Measurements from ENCODE around the gene ST3GAL3. TPM values are rescaled to one million over a fixed set of nuclear protein-coding genes. Genes with fewer than 3 reads are reported as not detected.

The ST3GAL3 gene
- polyA plus RNA-seq, 1 of the 3 experiments (the other 2 are of a cell fraction): 20.6 TPM

DNA sequence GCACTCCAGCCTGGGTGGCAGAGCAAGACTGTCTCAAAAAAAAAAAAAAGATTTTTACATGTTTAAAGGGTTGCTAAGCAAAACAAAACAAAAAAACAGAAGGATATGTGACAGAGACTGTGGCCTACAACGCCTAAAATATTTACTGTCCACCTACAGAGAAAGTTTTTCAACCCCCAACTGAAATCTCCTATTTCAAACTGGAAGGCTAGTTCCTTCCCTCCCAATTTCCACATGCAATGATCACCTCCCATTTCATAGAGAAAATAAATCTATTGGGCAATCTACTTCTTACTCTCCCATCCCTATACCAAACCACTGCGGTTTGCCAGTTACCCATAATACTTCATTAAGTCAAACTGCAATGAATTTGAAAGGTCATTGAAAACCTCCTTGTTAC lies 74.2 kb downstream of the ST3GAL3 start:
- DNase-seq: no peak
- H2AFZ ChIP-seq (ENCODE audit: low read depth): no peak overlapping the region
- no peaks in the 10 kb centered on the region for H4K20me1 ChIP-seq (ENCODE audit: insufficient read depth)
- no peak overlapping the region for H3K4me3 ChIP-seq (ENCODE audit: low read depth in 2 of 2, low read length in 1 of 2)
- ChIA-PET POLR2A (no interaction called here), CTCF (interaction anchor here (1.4 kb wide), 1 partner anchor 153 kb away, joined by 3 read pairs; no protein-coding TSS in a partner anchor)
- H3K27me3 ChIP-seq (ENCODE audit: insufficient read depth): no peaks in the 10 kb centered on the region
- 96% methylated on average over 2 of the region's 2 CpGs for WGBS (ENCODE audit: low lambda C conversion rate)
- peaks cover 5% of the 10 kb centered on the region; the same call in 1 of the 2 replicates for H3K79me2 ChIP-seq (ENCODE audit: insufficient read depth)
- H3K9ac ChIP-seq: no peak overlapping the region
- H3K4me2 ChIP-seq: no peak overlapping the region
- H3K36me3 ChIP-seq (replicated peaks in 1 of 2; ENCODE audit: control insufficient read depth in 1 of 2, insufficient read depth in 2 of 2, low read length in 1 of 2): peaks cover 0 to 13% of the 10 kb centered on the region in 2 experiments
- no peaks in the 10 kb centered on the region for H3F3A ChIP-seq (replicated peaks; ENCODE audit: insufficient read depth)
- peaks cover 4% of the 10 kb centered on the region; the same call in 1 of the 2 replicates for H3K9me3 ChIP-seq
- TF ChIP-seq SMC3 (IDR thresholded peaks at IDR 0.05; ENCODE audit: low read depth, low read length) (no peak), SIN3A (IDR thresholded peaks at IDR 0.05; ENCODE audit: borderline replicate concordance, low read depth, low read length) (no peak), TEAD4 (IDR thresholded peaks at IDR 0.05; ENCODE audit: borderline replicate concordance, insufficient read depth) (no peak), FOXJ3 (CRISPR knock-in tag; IDR thresholded peaks at IDR 0.05) (no peak), TCF12 (IDR thresholded peaks at IDR 0.05) (no peak), MEF2A (IDR thresholded peaks at IDR 0.05; ENCODE audit: borderline replicate concordance, low read depth) (no peak), NFIC (IDR thresholded peaks at IDR 0.05; ENCODE audit: borderline replicate concordance) (no peak), ELF1 (IDR thresholded peaks at IDR 0.05) (no peak)
- TF ChIP-seq, protein P1, sequence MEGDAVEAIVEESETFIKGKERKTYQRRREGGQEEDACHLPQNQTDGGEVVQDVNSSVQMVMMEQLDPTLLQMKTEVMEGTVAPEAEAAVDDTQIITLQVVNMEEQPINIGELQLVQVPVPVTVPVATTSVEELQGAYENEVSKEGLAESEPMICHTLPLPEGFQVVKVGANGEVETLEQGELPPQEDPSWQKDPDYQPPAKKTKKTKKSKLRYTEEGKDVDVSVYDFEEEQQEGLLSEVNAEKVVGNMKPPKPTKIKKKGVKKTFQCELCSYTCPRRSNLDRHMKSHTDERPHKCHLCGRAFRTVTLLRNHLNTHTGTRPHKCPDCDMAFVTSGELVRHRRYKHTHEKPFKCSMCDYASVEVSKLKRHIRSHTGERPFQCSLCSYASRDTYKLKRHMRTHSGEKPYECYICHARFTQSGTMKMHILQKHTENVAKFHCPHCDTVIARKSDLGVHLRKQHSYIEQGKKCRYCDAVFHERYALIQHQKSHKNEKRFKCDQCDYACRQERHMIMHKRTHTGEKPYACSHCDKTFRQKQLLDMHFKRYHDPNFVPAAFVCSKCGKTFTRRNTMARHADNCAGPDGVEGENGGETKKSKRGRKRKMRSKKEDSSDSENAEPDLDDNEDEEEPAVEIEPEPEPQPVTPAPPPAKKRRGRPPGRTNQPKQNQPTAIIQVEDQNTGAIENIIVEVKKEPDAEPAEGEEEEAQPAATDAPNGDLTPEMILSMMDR (IDR thresholded peaks at IDR 0.05): no peak
- TF ChIP-seq, protein P2, sequence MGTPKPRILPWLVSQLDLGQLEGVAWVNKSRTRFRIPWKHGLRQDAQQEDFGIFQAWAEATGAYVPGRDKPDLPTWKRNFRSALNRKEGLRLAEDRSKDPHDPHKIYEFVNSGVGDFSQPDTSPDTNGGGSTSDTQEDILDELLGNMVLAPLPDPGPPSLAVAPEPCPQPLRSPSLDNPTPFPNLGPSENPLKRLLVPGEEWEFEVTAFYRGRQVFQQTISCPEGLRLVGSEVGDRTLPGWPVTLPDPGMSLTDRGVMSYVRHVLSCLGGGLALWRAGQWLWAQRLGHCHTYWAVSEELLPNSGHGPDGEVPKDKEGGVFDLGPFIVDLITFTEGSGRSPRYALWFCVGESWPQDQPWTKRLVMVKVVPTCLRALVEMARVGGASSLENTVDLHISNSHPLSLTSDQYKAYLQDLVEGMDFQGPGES (IDR thresholded peaks at IDR 0.05; ENCODE audit: low read depth, low read length): no peak
- TF ChIP-seq, protein P3, sequence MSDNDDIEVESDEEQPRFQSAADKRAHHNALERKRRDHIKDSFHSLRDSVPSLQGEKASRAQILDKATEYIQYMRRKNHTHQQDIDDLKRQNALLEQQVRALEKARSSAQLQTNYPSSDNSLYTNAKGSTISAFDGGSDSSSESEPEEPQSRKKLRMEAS (IDR thresholded peaks at IDR 0.05; ENCODE audit: low read depth): no peak
- TF ChIP-seq, protein P4, sequence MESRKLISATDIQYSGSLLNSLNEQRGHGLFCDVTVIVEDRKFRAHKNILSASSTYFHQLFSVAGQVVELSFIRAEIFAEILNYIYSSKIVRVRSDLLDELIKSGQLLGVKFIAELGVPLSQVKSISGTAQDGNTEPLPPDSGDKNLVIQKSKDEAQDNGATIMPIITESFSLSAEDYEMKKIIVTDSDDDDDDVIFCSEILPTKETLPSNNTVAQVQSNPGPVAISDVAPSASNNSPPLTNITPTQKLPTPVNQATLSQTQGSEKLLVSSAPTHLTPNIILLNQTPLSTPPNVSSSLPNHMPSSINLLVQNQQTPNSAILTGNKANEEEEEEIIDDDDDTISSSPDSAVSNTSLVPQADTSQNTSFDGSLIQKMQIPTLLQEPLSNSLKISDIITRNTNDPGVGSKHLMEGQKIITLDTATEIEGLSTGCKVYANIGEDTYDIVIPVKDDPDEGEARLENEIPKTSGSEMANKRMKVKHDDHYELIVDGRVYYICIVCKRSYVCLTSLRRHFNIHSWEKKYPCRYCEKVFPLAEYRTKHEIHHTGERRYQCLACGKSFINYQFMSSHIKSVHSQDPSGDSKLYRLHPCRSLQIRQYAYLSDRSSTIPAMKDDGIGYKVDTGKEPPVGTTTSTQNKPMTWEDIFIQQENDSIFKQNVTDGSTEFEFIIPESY (IDR thresholded peaks at IDR 0.05; ENCODE audit: borderline replicate concordance, low read depth): no peak
- TF ChIP-seq, protein P5, sequence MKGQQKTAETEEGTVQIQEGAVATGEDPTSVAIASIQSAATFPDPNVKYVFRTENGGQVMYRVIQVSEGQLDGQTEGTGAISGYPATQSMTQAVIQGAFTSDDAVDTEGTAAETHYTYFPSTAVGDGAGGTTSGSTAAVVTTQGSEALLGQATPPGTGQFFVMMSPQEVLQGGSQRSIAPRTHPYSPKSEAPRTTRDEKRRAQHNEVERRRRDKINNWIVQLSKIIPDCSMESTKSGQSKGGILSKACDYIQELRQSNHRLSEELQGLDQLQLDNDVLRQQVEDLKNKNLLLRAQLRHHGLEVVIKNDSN (IDR thresholded peaks at IDR 0.05; ENCODE audit: borderline replicate concordance, low read depth): no peak
- H3K9me2 ChIP-seq: no peaks in the 10 kb centered on the region
- H3K27ac ChIP-seq (ENCODE audit: low read depth in 2 of 2, low read length in 1 of 2): no peak overlapping the region
- H3K4me1 ChIP-seq (ENCODE audit: control insufficient read depth in 1 of 2, insufficient read depth in 2 of 2, low read depth in 1 of 2, low read length in 1 of 2): peaks cover 0 to 20% of the 10 kb centered on the region in 2 experiments; a peak in 3 of 4 replicates

Measured in SK-N-SH (cell line).